Activated T-cell treated with anti-CD3 and anti-CD28 coated beads, Interleukin-2, amount 50 U/mL, for 48 hours (primary cell): ENCODE measurements around the gene TMIGD3.
A peak's percentile ranks its signal among the peaks of the same experiment; 100 is the strongest.

Experiments used
- DNase-seq, 2 experiments: peaks; one replicate each; pipeline ENCODE4 v3.0.0-alpha.2; 2020

TMIGD3 gene

GRCh38 chr1:111507411-111508201 is 4.2 kb upstream of the TMIGD3 start:
- peak; percentile 74 to 80 for DNase-seq

GRCh38 chr1:111506561-111506960 is 3.1 kb upstream of the TMIGD3 start:
- DNase-seq, result no peak

GRCh38 chr1:111505641-111506119 is 2.2 kb upstream of the TMIGD3 start:
- DNase-seq, result peak; percentile 43 to 51

GRCh38 chr1:111504097-111504496 is 664 bp upstream of the TMIGD3 start:
- no peak for DNase-seq

- no peak for DNase-seq
These were observed 1.8 kb downstream of the TMIGD3 start for GRCh38 chr1:111501645-111502044.

GRCh38 chr1:111499026-111499785 is 4.2 kb downstream of the TMIGD3 start:
- peak in 1 of 2 experiments; percentile 5 for DNase-seq

- peak in 1 of 2 experiments; percentile 11 for DNase-seq
These were observed 5.8 kb downstream of the TMIGD3 start for GRCh38 chr1:111497592-111497991.

GRCh38 chr1:111496398-111496797 is 7.0 kb downstream of the TMIGD3 start:
- peak in 1 of 2 experiments; percentile 7 for DNase-seq

GRCh38 chr1:111491070-111491469 is 12.4 kb downstream of the TMIGD3 start:
- no peak for DNase-seq

- DNase-seq, result no peak
These were observed 13.2 kb downstream of the TMIGD3 start for GRCh38 chr1:111490220-111490619.

- no peak for DNase-seq
These were observed 13.8 kb downstream of the TMIGD3 start for GRCh38 chr1:111489604-111490003.

- no peak for DNase-seq
These were observed 14.8 kb downstream of the TMIGD3 start for GRCh38 chr1:111488669-111489068.

- no peak for DNase-seq
These were observed 16.3 kb downstream of the TMIGD3 start for GRCh38 chr1:111487133-111487532.

GRCh38 chr1:111486431-111486830 is 17.0 kb downstream of the TMIGD3 start:
- no peak for DNase-seq

- DNase-seq, result no peak
These were observed 18.9 kb downstream of the TMIGD3 start for GRCh38 chr1:111484391-111485026.

GRCh38 chr1:111483876-111484275 is 19.6 kb downstream of the TMIGD3 start:
- DNase-seq, result no peak

- no peak for DNase-seq
These were observed 20.3 kb downstream of the TMIGD3 start for GRCh38 chr1:111483166-111483565.

- DNase-seq, result peak; percentile 67 to 76
These were observed 21.8 kb downstream of the TMIGD3 start for GRCh38 chr1:111481387-111482221.

GRCh38 chr1:111480674-111481073 is 22.8 kb downstream of the TMIGD3 start:
- no peak for DNase-seq

- DNase-seq, result peak; percentile 46 to 48
These were observed 26.6 kb downstream of the TMIGD3 start for GRCh38 chr1:111476761-111477309.

- no peak for DNase-seq
These were observed 27.2 kb downstream of the TMIGD3 start for GRCh38 chr1:111476214-111476613.

GRCh38 chr1:111475701-111476100 is 27.7 kb downstream of the TMIGD3 start:
- peak; percentile 54 to 62 for DNase-seq
